IMR-90 (cell line): ENCODE data around the gene C11orf86. TPM values are rescaled to one million over a fixed set of nuclear protein-coding genes. Genes with fewer than 3 reads are reported as not detected.

Experiments used
- ATAC-seq: fragments of 200-7000 bp; cut with Tn5 transposase; 2 replicates; pipeline ENCODE4 v1.9.1; 2020; ENCODE audit warnings: low read depth, mild to moderate bottlenecking, moderate library complexity
- BruUV-seq: library from RNA; stranded (reverse); fragments of 400-500 nt; replicated peaks from 2 replicates; lab custom pipeline; 2021; lab: Mats Ljungman, UMichigan
- CTCF ChIA-PET: fragments of 300-600 bp; formaldehyde crosslinking; extraction: SDS; loops from one replicate; lab custom pipeline; 2021; ENCODE audit warnings: antibody characterized with exemption; lab: Yijun Ruan, JAX
- POLR2A ChIA-PET: fragments of 300-600 bp; sonication (Branson Sonifier 250); formaldehyde crosslinking; loops from one replicate; lab custom pipeline; 2022; ENCODE audit warnings: antibody characterized with exemption; ENCODE audit not compliant: unreplicated experiment; lab: Charles Lee
- DNase-seq: peaks from one replicate; pipeline ENCODE4 v3.0.0; 2013
- H2AFZ ChIP-seq: replicated peaks from 2 replicates; pipeline ENCODE3; 2013; ENCODE audit warnings: low read length, mild to moderate bottlenecking; ENCODE audit not compliant: poor library complexity
- H2AK5ac ChIP-seq: 2 replicates; pipeline ENCODE4 v1.6.1; 2013; ENCODE audit warnings: low read depth, low read length, inconsistent platforms
- H2AK9ac ChIP-seq: replicated peaks from 2 replicates; pipeline ENCODE3; 2013; ENCODE audit warnings: mild to moderate bottlenecking, low read depth, low read length, moderate library complexity; ENCODE audit not compliant: poor library complexity
- H2BK120ac ChIP-seq: 2 replicates; pipeline ENCODE4 v1.6.1; 2013; ENCODE audit warnings: low read depth, low read length, inconsistent platforms
- H2BK15ac ChIP-seq: 3 replicates; pipeline ENCODE4 v1.6.1; 2013; ENCODE audit warnings: low read depth, low read length, inconsistent platforms
- H2BK20ac ChIP-seq: 2 replicates; pipeline ENCODE4 v1.6.1; 2013; ENCODE audit warnings: low read depth, mild to moderate bottlenecking, inconsistent platforms, low read length, moderate library complexity
- H2BK5ac ChIP-seq: 2 replicates; pipeline ENCODE4 v1.6.1; 2013; ENCODE audit warnings: mild to moderate bottlenecking, low read depth, low read length, inconsistent platforms; ENCODE audit not compliant: poor library complexity, severe bottlenecking
- H3K14ac ChIP-seq: replicated peaks from 2 replicates; pipeline ENCODE4 v1.6.1; 2013; ENCODE audit warnings: low read depth, low read length, inconsistent platforms
- H3K18ac ChIP-seq: 2 replicates; pipeline ENCODE4 v1.6.1; 2013; ENCODE audit warnings: low read depth, low read length, control low read depth
- H3K23ac ChIP-seq: 2 replicates; pipeline ENCODE4 v1.6.1; 2013; ENCODE audit warnings: low read depth, low read length, inconsistent platforms
- H3K27ac ChIP-seq: 2 replicates; pipeline ENCODE4 v1.5.1; 2013; ENCODE audit warnings: mild to moderate bottlenecking, control low read depth, low read length; ENCODE audit not compliant: insufficient read depth
- H3K27me3 ChIP-seq: 2 replicates; pipeline ENCODE4 v1.6.1; 2013; ENCODE audit warnings: low read length; ENCODE audit not compliant: control insufficient read depth, insufficient read depth
- H3K36me3 ChIP-seq: 2 replicates; pipeline ENCODE4 v1.6.1; 2013; ENCODE audit warnings: low read length, mixed read lengths; ENCODE audit not compliant: control insufficient read depth, insufficient read depth
- H3K4ac ChIP-seq: 2 replicates; pipeline ENCODE4 v1.6.1; 2013; ENCODE audit warnings: low read depth, low read length, inconsistent platforms
- H3K4me1 ChIP-seq: 2 replicates; pipeline ENCODE4 v1.6.1; 2013; ENCODE audit warnings: low read length, mixed read lengths; ENCODE audit not compliant: control insufficient read depth, insufficient read depth
- H3K4me2 ChIP-seq: 2 replicates; pipeline ENCODE4 v1.6.1; 2013; ENCODE audit warnings: low read depth, mild to moderate bottlenecking, control low read depth, low read length, moderate library complexity
- H3K4me3 ChIP-seq: 2 replicates; pipeline ENCODE4 v1.5.1; 2013; ENCODE audit warnings: low read depth, mild to moderate bottlenecking, control low read depth, low read length, moderate library complexity; ENCODE audit not compliant: insufficient read depth
- H3K56ac ChIP-seq: 2 replicates; pipeline ENCODE4 v1.6.1; 2013; ENCODE audit warnings: low read length, inconsistent platforms; ENCODE audit not compliant: insufficient read depth; ENCODE audit errors: extremely low read depth
- H3K79me1 ChIP-seq, 2 experiments: 2 replicates each; pipeline ENCODE4 v1.6.1; 2013; ENCODE audit warnings: low read length in 2 of 2, inconsistent platforms in 1 of 2, low read depth in 1 of 2
- H3K9ac ChIP-seq: 2 replicates; pipeline ENCODE4 v1.6.1; 2013; ENCODE audit warnings: low read depth, low read length, control low read depth
- H3K9me1 ChIP-seq: 2 replicates; pipeline ENCODE4 v1.6.1; 2013; ENCODE audit warnings: low read length, inconsistent platforms; ENCODE audit not compliant: insufficient read depth
- H3K9me3 ChIP-seq: 2 replicates; pipeline ENCODE4 v1.6.1; 2013; ENCODE audit warnings: low read length; ENCODE audit not compliant: control insufficient read depth, insufficient read depth
- H4K20me1 ChIP-seq: 2 replicates; pipeline ENCODE4 v1.6.1; 2013; ENCODE audit warnings: low read length, inconsistent platforms; ENCODE audit not compliant: insufficient read depth
- H4K5ac ChIP-seq: 2 replicates; pipeline ENCODE4 v1.6.1; 2013; ENCODE audit warnings: mild to moderate bottlenecking, low read depth, low read length, control low read depth
- H4K8ac ChIP-seq, 2 experiments: 2 replicates each; pipeline ENCODE4 v1.6.1; 2013; ENCODE audit warnings: low read depth in 2 of 2, low read length in 2 of 2, control low read depth in 1 of 2, inconsistent platforms in 1 of 2
- H4K91ac ChIP-seq: 2 replicates; pipeline ENCODE4 v1.6.1; 2013; ENCODE audit warnings: low read depth, low read length, inconsistent platforms; ENCODE audit not compliant: insufficient read depth
- BHLHE40 ChIP-seq: fragments of 150-350 bp; IDR thresholded peaks from 2 replicates; pipeline ENCODE4 v1.6.1; 2016; ENCODE audit warnings: mild to moderate bottlenecking, low read depth, low read length
- CHD1 ChIP-seq: IDR thresholded peaks from 2 replicates; pipeline ENCODE4 v1.6.1; 2012; ENCODE audit warnings: low read depth, low read length, improper control_type of control experiment
- FOS ChIP-seq: fragments of 150-350 bp; IDR thresholded peaks from 2 replicates; pipeline ENCODE4 v1.6.1; 2016; ENCODE audit warnings: low read depth, low read length
- MAFK ChIP-seq: IDR thresholded peaks from 2 replicates; pipeline ENCODE4 v1.6.1; 2012; ENCODE audit warnings: low read depth, low read length, improper control_type of control experiment
- MAZ ChIP-seq: IDR thresholded peaks from 2 replicates; pipeline ENCODE4 v1.6.1; 2012; ENCODE audit warnings: low read depth, mild to moderate bottlenecking, low read length, improper control_type of control experiment, moderate library complexity, borderline replicate concordance
- MXI1 ChIP-seq: IDR thresholded peaks from 2 replicates; pipeline ENCODE4 v1.6.1; 2012; ENCODE audit warnings: low read depth, mild to moderate bottlenecking, low read length, moderate library complexity, borderline replicate concordance
- NFE2L2 ChIP-seq: fragments of 150-350 bp; IDR thresholded peaks from 2 replicates; pipeline ENCODE4 v1.6.1; 2016; ENCODE audit warnings: low read depth, mild to moderate bottlenecking, low read length
- POLR2A ChIP-seq: IDR thresholded peaks from 2 replicates; pipeline ENCODE4 v1.6.1; 2012; ENCODE audit warnings: mild to moderate bottlenecking, low read depth, low read length
- RAD21 ChIP-seq: IDR thresholded peaks from 2 replicates; pipeline ENCODE4 v1.6.1; 2012; ENCODE audit warnings: low read length, improper control_type of control experiment
- RCOR1 ChIP-seq: IDR thresholded peaks from 2 replicates; pipeline ENCODE4 v1.6.1; 2012; ENCODE audit warnings: mild to moderate bottlenecking, low read length, improper control_type of control experiment; ENCODE audit not compliant: insufficient replicate concordance
- RFX5 ChIP-seq: IDR thresholded peaks from 2 replicates; pipeline ENCODE4 v1.8.0; 2012; ENCODE audit warnings: low read depth, mild to moderate bottlenecking, low read length, moderate library complexity
- SMC3 ChIP-seq: fragments of 150-350 bp; IDR thresholded peaks from 2 replicates; pipeline ENCODE4 v1.6.1; 2016; ENCODE audit warnings: low read depth, mild to moderate bottlenecking, antibody characterized with exemption, low read length, moderate library complexity
- WGBS, 2 experiments: methylation state at CpG; one replicate each; pipeline versions ENCODE4 v1.1.5 to v1.1.7; 2013; ENCODE audit warnings: missing lambda C conversion rate in 2 of 2; ENCODE audit not compliant: insufficient read length in 1 of 2; ENCODE audit errors: extremely low coverage in 2 of 2; 5-methylcytosine and 5-hydroxymethylcytosine counted together
- dilution Hi-C: fragments of 300-500 bp; cut with HindIII; formaldehyde crosslinking; loops from one replicate; pipeline ENCODE4 v1.14.3; 2018; ENCODE audit warnings: low sequenced_read_pairs; ENCODE audit not compliant: unreplicated experiment
- in situ Hi-C: fragments of 300-500 bp; cut with MboI; formaldehyde crosslinking; loops from 3 replicates; pipeline ENCODE4 v1.14.3; 2019; ENCODE audit warnings: low sequenced_read_pairs, inconsistent platforms, mixed read lengths
- intact Hi-C: fragments of 100-400 bp; cut with micrococcal nuclease; formaldehyde crosslinking; loops from 2 replicates; pipeline ENCODE4 v1.10.0; 2022
- polyA plus RNA-seq, 3 experiments: library from polyadenylated mRNA; depleted of rRNA; stranded (reverse); fragments of >200 nt; gene quantifications; 2 replicates each; pipeline ENCODE4 v1.2.3, GENCODE V29; 2012; ENCODE audit warnings: low replicate concordance in 1 of 3
- total RNA-seq: library from RNA; depleted of rRNA; stranded (reverse); fragments of >200 nt; gene quantifications from 2 replicates; pipeline ENCODE4 v1.2.3, GENCODE V29; 2012
- TF ChIP-seq, protein P1 (sequence below): fragments of 150-350 bp; IDR thresholded peaks from 2 replicates; pipeline ENCODE4 v1.6.1; 2016; ENCODE audit warnings: low read depth, mild to moderate bottlenecking, low read length, moderate library complexity, borderline replicate concordance
- TF ChIP-seq, protein P2 (sequence below): conservative IDR thresholded peaks from 2 replicates; pipeline ENCODE4 v1.5.1; 2012; ENCODE audit warnings: mild to moderate bottlenecking, low read depth, low read length, improper control_type of control experiment

C11orf86 gene
- total and polyA plus RNA-seq, 2 of the 4 experiments (the other 2 are of a cell fraction): not detected

DNA sequence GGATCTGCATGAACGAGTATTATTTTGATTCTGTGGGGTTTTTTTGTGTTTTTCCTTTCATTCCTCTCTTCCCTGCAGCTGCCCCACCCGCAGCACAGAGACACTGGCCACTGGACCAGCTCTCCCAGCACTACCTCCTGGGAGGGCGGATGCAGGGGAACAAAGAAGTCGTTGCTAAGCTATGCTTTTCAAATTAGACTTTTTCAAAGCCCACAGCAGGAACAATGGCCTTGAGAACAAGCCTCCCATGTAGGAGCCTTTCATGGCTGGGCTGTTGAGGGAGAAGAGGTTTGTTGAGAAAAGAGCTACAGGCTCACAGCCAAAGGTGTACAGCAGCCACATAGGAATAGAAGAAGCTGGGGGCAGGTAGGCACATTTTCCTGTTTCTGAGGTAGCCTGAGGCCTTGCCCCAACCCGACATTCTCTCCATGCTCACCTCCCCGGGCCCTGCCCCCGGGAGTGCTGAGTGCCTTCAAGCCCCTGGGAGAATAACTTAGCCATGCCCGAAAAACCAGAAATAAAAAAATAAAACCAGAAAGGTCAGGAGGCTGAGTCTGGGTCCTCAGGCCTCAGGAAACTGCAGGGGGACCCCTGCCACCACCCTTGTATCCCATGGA, 27.3 kb downstream of the C11orf86 start:
- BruUV-seq: no TSS peak

More for the DNA sequence above, 27.3 kb downstream of the C11orf86 start:
- Histone ChIP-seq H4K5ac (no peak overlapping the region), H2AFZ (no peak overlapping the region), H3K36me3 (no peaks in the 10 kb centered on the region), H4K91ac (no peak overlapping the region), H2BK15ac (no peak overlapping the region), H2BK120ac (no peak overlapping the region; the same call in 1 of the 2 replicates), H3K27me3 (no peaks in the 10 kb centered on the region; the same call in 1 of the 2 replicates), H2AK9ac (no peak overlapping the region), H3K4me3 (no peak overlapping the region), H3K14ac (no peak overlapping the region), H3K4me1 (no peaks in the 10 kb centered on the region), H4K20me1 (no peaks in the 10 kb centered on the region), H3K9me3 (no peaks in the 10 kb centered on the region), H3K9ac (no peak overlapping the region), H3K56ac (no peak overlapping the region), H2BK5ac (no peak overlapping the region), H3K9me1 (0 out of 2 replicates have a peak, but pooled peaks cover under 1% of the 10 kb centered on the region), H3K23ac (no peak overlapping the region), H2BK20ac (no peak overlapping the region), H3K18ac (no peak overlapping the region), H2AK5ac (no peak overlapping the region), H3K27ac (no peak overlapping the region), H3K79me1 (no peaks in the 10 kb centered on the region), H3K4me2 (no peak overlapping the region), H3K4ac (no peak overlapping the region), H4K8ac (no peak overlapping the region)
- CTCF ChIA-PET: no interaction called here
- no CpG with 5 or more reads among the region's 8 CpGs for WGBS, 2 experiments
- in situ Hi-C loops: no loop called here
- ATAC-seq: no peak
- POLR2A ChIA-PET: no interaction called here
- intact Hi-C loops: no loop called here
- no peak for DNase-seq
- dilution Hi-C loops: no loop called here
- no peak for TF ChIP-seq RAD21
- TF ChIP-seq MXI1: no peak
- TF ChIP-seq, protein P1, sequence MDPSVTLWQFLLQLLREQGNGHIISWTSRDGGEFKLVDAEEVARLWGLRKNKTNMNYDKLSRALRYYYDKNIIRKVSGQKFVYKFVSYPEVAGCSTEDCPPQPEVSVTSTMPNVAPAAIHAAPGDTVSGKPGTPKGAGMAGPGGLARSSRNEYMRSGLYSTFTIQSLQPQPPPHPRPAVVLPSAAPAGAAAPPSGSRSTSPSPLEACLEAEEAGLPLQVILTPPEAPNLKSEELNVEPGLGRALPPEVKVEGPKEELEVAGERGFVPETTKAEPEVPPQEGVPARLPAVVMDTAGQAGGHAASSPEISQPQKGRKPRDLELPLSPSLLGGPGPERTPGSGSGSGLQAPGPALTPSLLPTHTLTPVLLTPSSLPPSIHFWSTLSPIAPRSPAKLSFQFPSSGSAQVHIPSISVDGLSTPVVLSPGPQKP: no peak
- no peak for TF ChIP-seq BHLHE40
- no peak for TF ChIP-seq FOS
- no peak for TF ChIP-seq SMC3
- TF ChIP-seq, protein P2, sequence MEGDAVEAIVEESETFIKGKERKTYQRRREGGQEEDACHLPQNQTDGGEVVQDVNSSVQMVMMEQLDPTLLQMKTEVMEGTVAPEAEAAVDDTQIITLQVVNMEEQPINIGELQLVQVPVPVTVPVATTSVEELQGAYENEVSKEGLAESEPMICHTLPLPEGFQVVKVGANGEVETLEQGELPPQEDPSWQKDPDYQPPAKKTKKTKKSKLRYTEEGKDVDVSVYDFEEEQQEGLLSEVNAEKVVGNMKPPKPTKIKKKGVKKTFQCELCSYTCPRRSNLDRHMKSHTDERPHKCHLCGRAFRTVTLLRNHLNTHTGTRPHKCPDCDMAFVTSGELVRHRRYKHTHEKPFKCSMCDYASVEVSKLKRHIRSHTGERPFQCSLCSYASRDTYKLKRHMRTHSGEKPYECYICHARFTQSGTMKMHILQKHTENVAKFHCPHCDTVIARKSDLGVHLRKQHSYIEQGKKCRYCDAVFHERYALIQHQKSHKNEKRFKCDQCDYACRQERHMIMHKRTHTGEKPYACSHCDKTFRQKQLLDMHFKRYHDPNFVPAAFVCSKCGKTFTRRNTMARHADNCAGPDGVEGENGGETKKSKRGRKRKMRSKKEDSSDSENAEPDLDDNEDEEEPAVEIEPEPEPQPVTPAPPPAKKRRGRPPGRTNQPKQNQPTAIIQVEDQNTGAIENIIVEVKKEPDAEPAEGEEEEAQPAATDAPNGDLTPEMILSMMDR: no peak
- no peak for TF ChIP-seq RFX5
- TF ChIP-seq MAFK: no peak
- no peak for TF ChIP-seq CHD1
- no peak for TF ChIP-seq POLR2A
- TF ChIP-seq MAZ: no peak
- TF ChIP-seq RCOR1: no peak
- TF ChIP-seq NFE2L2: no peak
